Measurements from ENCODE around the gene MIPEP. TPM values are rescaled to one million over a fixed set of nuclear protein-coding genes. Genes with fewer than 3 reads are reported as not detected.

MIPEP gene
- total RNA-seq, 2 donors from 2014 or later: 26.2 to 27.1 TPM

- WGBS: 94% methylated on average over 8 of the region's 8 CpGs
- intact Hi-C loops (cut with DNase I): no loop called here
Measured at GRCh38 chr13:23842406-23842805, 46.8 kb downstream of the MIPEP start.

GRCh38 chr13:23833733-23834611 lies 55.2 kb downstream of the MIPEP start:
- no peak for DNase-seq (ENCODE audit: low spot score)
- no peaks in the 10 kb centered on the region for H3K36me3 ChIP-seq

More at GRCh38 chr13:23842406-23842805, 46.8 kb downstream of the MIPEP start:
- TF ChIP-seq CTCF (IDR thresholded peaks at IDR 0.05) (no peak), POLR2AphosphoS5 (IDR thresholded peaks at IDR 0.05) (no peak), POLR2A (IDR thresholded peaks at IDR 0.05) (no peak)
- Histone ChIP-seq H3K27me3 (replicated peaks; ENCODE audit: insufficient read depth) (no peaks in the 10 kb centered on the region), H3K4me1 (replicated peaks) (no peaks in the 10 kb centered on the region), H3K9me3 (no peaks in the 10 kb centered on the region), H3K36me3 (no peaks in the 10 kb centered on the region), H3K27ac (no peak overlapping the region), H3K4me3 (no peak overlapping the region)
- no peak for DNase-seq (ENCODE audit: low spot score)

GRCh38 chr13:23828866-23829265 lies 60.3 kb downstream of the MIPEP start:
- H3K36me3 ChIP-seq: no peaks in the 10 kb centered on the region
- no peak for DNase-seq (ENCODE audit: low spot score)
- H3K27me3 ChIP-seq (replicated peaks; ENCODE audit: insufficient read depth): no peaks in the 10 kb centered on the region
- no peaks in the 10 kb centered on the region for H3K4me1 ChIP-seq (replicated peaks)
- H3K9me3 ChIP-seq: no peaks in the 10 kb centered on the region
- TF ChIP-seq POLR2AphosphoS5 (IDR thresholded peaks at IDR 0.05) (no peak), POLR2A (IDR thresholded peaks at IDR 0.05) (no peak), CTCF (IDR thresholded peaks at IDR 0.05) (no peak)
- intact Hi-C loops (cut with DNase I): no loop called here
- no peak overlapping the region for H3K27ac ChIP-seq
- no peak overlapping the region for H3K4me3 ChIP-seq
- WGBS: 76% methylated on average over 4 of the region's 4 CpGs

More at GRCh38 chr13:23833733-23834611, 55.2 kb downstream of the MIPEP start:
- intact Hi-C loops (cut with DNase I): no loop called here
- H3K4me3 ChIP-seq: no peak overlapping the region
- 91% methylated on average over 36 of the region's 36 CpGs for WGBS
- no peaks in the 10 kb centered on the region for H3K9me3 ChIP-seq
- no peaks in the 10 kb centered on the region for H3K27me3 ChIP-seq (replicated peaks; ENCODE audit: insufficient read depth)
- TF ChIP-seq POLR2AphosphoS5 (IDR thresholded peaks at IDR 0.05): no peak
- TF ChIP-seq POLR2A (IDR thresholded peaks at IDR 0.05): no peak
- no peak for TF ChIP-seq CTCF (IDR thresholded peaks at IDR 0.05)
- H3K4me1 ChIP-seq (replicated peaks): no peaks in the 10 kb centered on the region
- H3K27ac ChIP-seq: peak overlapping the region; percentile 10 to 17

- TF ChIP-seq POLR2A (IDR thresholded peaks at IDR 0.05): no peak
- no peak for TF ChIP-seq CTCF (IDR thresholded peaks at IDR 0.05)
- TF ChIP-seq POLR2AphosphoS5 (IDR thresholded peaks at IDR 0.05): no peak
- WGBS: 80% methylated on average over 4 of the region's 4 CpGs
- H3K36me3 ChIP-seq: no peaks in the 10 kb centered on the region
- H3K27me3 ChIP-seq (replicated peaks; ENCODE audit: insufficient read depth): no peaks in the 10 kb centered on the region
- no peaks in the 10 kb centered on the region for H3K9me3 ChIP-seq
- no peak overlapping the region for H3K27ac ChIP-seq
- intact Hi-C loops (cut with DNase I): no loop called here
- no peak for DNase-seq (ENCODE audit: low spot score)
- H3K4me3 ChIP-seq: no peak overlapping the region
- H3K4me1 ChIP-seq (replicated peaks): no peaks in the 10 kb centered on the region
Measured at GRCh38 chr13:23828086-23828485, 61.1 kb downstream of the MIPEP start.

GRCh38 chr13:23825179-23825578 lies 64.0 kb downstream of the MIPEP start:
- Histone ChIP-seq H3K4me3 (no peak overlapping the region), H3K4me1 (replicated peaks) (peaks cover under 1% of the 10 kb centered on the region), H3K9me3 (no peaks in the 10 kb centered on the region), H3K27ac (no peak overlapping the region), H3K27me3 (replicated peaks; ENCODE audit: insufficient read depth) (no peaks in the 10 kb centered on the region), H3K36me3 (no peaks in the 10 kb centered on the region)
- WGBS: 71% methylated on average over 2 of the region's 2 CpGs
- intact Hi-C loops (cut with DNase I): no loop called here
- no peak for TF ChIP-seq CTCF (IDR thresholded peaks at IDR 0.05)
- no peak for TF ChIP-seq POLR2A (IDR thresholded peaks at IDR 0.05)
- TF ChIP-seq POLR2AphosphoS5 (IDR thresholded peaks at IDR 0.05): no peak
- DNase-seq (ENCODE audit: low spot score): no peak

Measured in prostate gland (tissue), 2 donors.